ENCODE results near the gene PPP1R3F.

PPP1R3F gene

GRCh38 chrX:49260221-49260985 lies 9.2 kb upstream of the PPP1R3F start:
- in situ Hi-C loops (cut with HindIII; ENCODE audit: low sequenced_read_pairs), result no loop called here
- no peak for TF ChIP-seq CTCF (IDR thresholded peaks at IDR 0.05; ENCODE audit: low read depth, low read length, missing control alignments)
- H3K4me3 ChIP-seq (ENCODE audit: low read depth, low read length), result no peak overlapping the region
- DNase-seq (ENCODE audit: low read depth), result no peak

GRCh38 chrX:49262603-49263002 lies 7.0 kb upstream of the PPP1R3F start:
- H3K4me3 ChIP-seq (ENCODE audit: low read depth, low read length), result no peak overlapping the region
- no peak for TF ChIP-seq CTCF (IDR thresholded peaks at IDR 0.05; ENCODE audit: low read depth, low read length, missing control alignments)
- no peak for DNase-seq (ENCODE audit: low read depth)
- in situ Hi-C loops (cut with HindIII; ENCODE audit: low sequenced_read_pairs), result no loop called here

- TF ChIP-seq CTCF (IDR thresholded peaks at IDR 0.05; ENCODE audit: low read depth, low read length, missing control alignments), result no peak
- no peak overlapping the region for H3K4me3 ChIP-seq (ENCODE audit: low read depth, low read length)
- DNase-seq (ENCODE audit: low read depth), result no peak
- in situ Hi-C loops (cut with HindIII; ENCODE audit: low sequenced_read_pairs), result no loop called here
Measured at GRCh38 chrX:49263631-49264030, 6.0 kb upstream of the PPP1R3F start.

GRCh38 chrX:49264460-49264859 lies 5.1 kb upstream of the PPP1R3F start, which contains the start of gene FOXP3:
Gene FOXP3 (minus strand): TSS chrX:49264710. CDS start chrX:49258505, 6,205 bp downstream.
- TF ChIP-seq CTCF (IDR thresholded peaks at IDR 0.05; ENCODE audit: low read depth, low read length, missing control alignments), result no peak
- H3K4me3 ChIP-seq (ENCODE audit: low read depth, low read length), result no peak within 1 kb of the TSS
- no peak for DNase-seq (ENCODE audit: low read depth)

GRCh38 chrX:49266523-49267445 lies 2.8 kb upstream of the PPP1R3F start:
- in situ Hi-C loops (cut with HindIII; ENCODE audit: low sequenced_read_pairs), result no loop called here
- TF ChIP-seq CTCF (IDR thresholded peaks at IDR 0.05; ENCODE audit: low read depth, low read length, missing control alignments), result no peak
- H3K4me3 ChIP-seq (ENCODE audit: low read depth, low read length), result no peak overlapping the region
- no peak for DNase-seq (ENCODE audit: low read depth)

More at GRCh38 chrX:49264460-49264859, 5.1 kb upstream of the PPP1R3F start, which contains the start of gene FOXP3:
- in situ Hi-C loops (cut with HindIII; ENCODE audit: low sequenced_read_pairs), result no loop called here

GRCh38 chrX:49268702-49269009 lies 937 bp upstream of the PPP1R3F start:
- in situ Hi-C loops (cut with HindIII; ENCODE audit: low sequenced_read_pairs), result no loop called here

More at GRCh38 chrX:49268702-49269009, 937 bp upstream of the PPP1R3F start:
- no peak for DNase-seq (ENCODE audit: low read depth)
- peak overlapping the region; percentile 49 for H3K4me3 ChIP-seq (ENCODE audit: low read depth, low read length)
- TF ChIP-seq CTCF (IDR thresholded peaks at IDR 0.05; ENCODE audit: low read depth, low read length, missing control alignments), result no peak

All from astrocyte of the cerebellum (primary cell).